Measurements from ENCODE around the gene CAPZA1.
A peak's percentile ranks its signal among the peaks of the same experiment; 100 is the strongest.
"Not testable (repeated sequence)": the region's sequence is repeated elsewhere in the genome, so short reads cannot be mapped to it uniquely, and the experiment has no call there.

Gene CAPZA1

DNA sequence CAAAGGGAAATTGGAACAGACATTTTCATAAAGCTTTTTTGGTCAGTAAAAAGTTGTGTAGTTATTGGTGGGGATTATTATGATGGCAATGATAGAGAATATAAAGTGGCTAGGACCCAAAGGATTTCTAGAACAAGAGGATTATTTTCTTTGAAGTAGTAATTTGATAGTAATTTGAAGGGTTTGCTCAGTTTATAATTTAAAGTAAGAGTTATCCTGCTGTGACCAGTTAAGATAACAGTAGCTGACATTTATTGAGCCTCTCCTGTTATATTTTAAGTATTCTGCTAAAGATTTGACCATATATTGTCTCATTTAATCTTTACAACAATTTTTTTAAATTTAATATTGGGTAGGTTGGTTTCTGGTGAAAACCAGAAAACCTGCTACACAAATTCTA is 14.7 kb downstream of the CAPZA1 start:
- Mint-ChIP-seq H3K36me3 (ENCODE audit: insufficient read depth) (peaks cover 24% of the 10 kb centered on the region), H3K4me3 (no peak overlapping the region), H3K9me3 (no peaks in the 10 kb centered on the region), H3K4me1 (peaks cover 78% of the 10 kb centered on the region), H3K27ac (ENCODE audit: low read depth) (peak overlapping the region; percentile 76), H3K27me3 (no peaks in the 10 kb centered on the region)
- ATAC-seq (replicated peaks; ENCODE audit: extremely low read depth, poor library complexity, severe bottlenecking), result no peak
- no peak for DNase-seq (ENCODE audit: low spot score in 2 of 2)

DNA sequence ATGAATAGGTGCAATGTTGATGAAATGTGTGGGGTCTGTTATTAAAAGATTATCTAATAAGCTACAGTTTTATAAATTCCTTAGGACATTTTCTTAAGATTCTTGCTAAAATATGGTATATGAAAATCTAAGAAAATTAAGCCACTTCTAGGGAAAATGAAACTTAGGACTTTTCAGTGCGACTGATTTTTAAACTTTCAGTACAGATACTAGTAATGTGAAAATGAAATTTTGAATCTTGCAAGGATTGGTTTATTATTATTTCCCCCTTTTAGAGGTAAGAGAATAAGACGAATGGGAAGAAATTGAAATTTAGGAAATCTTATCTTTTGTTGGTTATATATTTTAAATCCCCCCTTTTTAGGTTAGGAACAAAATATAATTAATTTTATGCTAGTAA is 16.4 kb downstream of the CAPZA1 start:
- peak overlapping the region; percentile 76 for H3K27ac Mint-ChIP-seq (ENCODE audit: low read depth)
- H3K9me3 Mint-ChIP-seq, result no peaks in the 10 kb centered on the region
- H3K27me3 Mint-ChIP-seq, result no peaks in the 10 kb centered on the region
- H3K4me3 Mint-ChIP-seq, result peak overlapping the region; percentile 69
- ATAC-seq (replicated peaks; ENCODE audit: extremely low read depth, poor library complexity, severe bottlenecking) (no peak), DNase-seq (ENCODE audit: low spot score in 2 of 2) (no peak)
- H3K4me1 Mint-ChIP-seq, result peaks cover 63% of the 10 kb centered on the region
- peaks cover 18% of the 10 kb centered on the region for H3K36me3 Mint-ChIP-seq (ENCODE audit: insufficient read depth)

DNA sequence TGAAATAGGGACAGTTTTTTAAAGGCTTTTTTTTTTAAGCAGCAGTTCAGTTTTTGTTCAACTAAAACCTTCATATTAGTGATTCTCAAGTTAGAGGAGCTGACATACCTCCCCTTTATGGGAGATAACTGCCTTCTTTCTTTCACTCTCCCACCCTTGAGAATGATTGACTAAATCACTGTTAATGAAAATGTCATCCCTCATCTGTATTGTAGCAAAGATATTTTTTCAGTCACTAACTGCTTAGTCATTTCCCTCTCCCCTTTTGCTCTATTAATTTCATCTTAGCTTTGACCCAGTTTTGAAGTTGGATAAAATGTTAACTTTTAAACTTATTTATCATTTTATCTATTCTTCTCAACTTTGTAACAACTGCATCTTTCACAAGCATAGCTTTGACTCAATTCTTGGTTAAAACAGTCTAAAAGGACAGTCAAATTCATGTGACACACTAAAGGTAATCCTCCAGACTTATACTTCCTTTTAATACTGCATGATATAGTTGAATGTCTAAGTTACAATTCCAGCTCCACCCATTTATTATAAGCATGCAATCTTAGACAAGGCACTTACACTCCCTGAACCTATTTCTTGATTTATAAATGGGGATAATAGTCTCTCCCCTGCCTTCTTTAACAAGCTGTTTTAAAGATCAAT is 17.1 kb downstream of the CAPZA1 start:
- no peaks in the 10 kb centered on the region for H3K9me3 Mint-ChIP-seq
- peaks cover 15% of the 10 kb centered on the region for H3K36me3 Mint-ChIP-seq (ENCODE audit: insufficient read depth)
- H3K4me3 Mint-ChIP-seq, result peak overlapping the region; percentile 69
- H3K27me3 Mint-ChIP-seq, result no peaks in the 10 kb centered on the region
- H3K27ac Mint-ChIP-seq (ENCODE audit: low read depth), result peak overlapping the region; percentile 76
- peaks cover 57% of the 10 kb centered on the region for H3K4me1 Mint-ChIP-seq
- ATAC-seq (replicated peaks; ENCODE audit: extremely low read depth, poor library complexity, severe bottlenecking) (peak; percentile 31), DNase-seq (ENCODE audit: low spot score in 2 of 2) (no peak)

DNA sequence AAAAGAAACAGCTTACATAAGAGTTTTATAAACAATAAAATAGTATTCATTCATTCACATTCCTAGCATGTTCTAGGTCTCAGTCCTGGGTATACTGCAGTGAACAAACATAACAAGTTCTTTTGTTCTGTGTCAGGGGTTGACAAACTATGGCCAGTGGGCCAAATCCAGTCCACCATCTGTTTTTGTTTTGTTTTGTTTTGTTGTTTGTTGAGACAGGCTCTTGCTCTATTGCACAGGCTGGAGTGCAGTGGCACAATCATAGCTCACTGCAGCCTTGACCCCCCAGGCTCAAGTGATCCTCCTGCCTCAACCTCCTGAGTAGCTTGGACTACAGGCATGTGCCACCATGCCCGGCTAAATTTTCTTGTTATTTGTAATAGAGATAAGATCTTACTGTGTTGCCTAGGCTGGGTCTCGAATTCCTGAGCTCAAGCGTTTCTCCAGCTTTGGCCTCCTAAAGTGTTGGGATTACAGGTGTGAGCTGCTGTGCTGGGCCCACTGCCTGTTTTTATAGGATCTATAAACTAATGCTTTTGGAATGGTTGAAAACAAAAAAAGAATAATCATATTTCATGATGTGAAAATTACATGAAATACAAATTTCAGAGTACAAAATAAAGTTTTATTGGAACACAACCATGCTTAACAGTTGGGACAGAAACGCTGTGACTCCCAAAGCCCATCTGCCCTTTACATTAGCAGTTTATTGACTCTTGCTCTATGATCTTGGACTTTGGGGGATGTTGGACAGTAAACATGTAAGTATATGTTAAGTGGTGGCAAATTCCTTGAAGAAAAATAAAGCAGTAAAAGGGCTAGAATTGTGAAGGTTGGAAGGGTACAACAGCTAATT is 17.9 kb downstream of the CAPZA1 start:
- peak overlapping the region; percentile 76 for H3K27ac Mint-ChIP-seq (ENCODE audit: low read depth)
- H3K4me1 Mint-ChIP-seq, result peaks cover 57% of the 10 kb centered on the region
- peaks cover 14% of the 10 kb centered on the region for H3K36me3 Mint-ChIP-seq (ENCODE audit: insufficient read depth)
- peak overlapping the region; percentile 69 for H3K4me3 Mint-ChIP-seq
- no peaks in the 10 kb centered on the region for H3K9me3 Mint-ChIP-seq
- ATAC-seq (replicated peaks; ENCODE audit: extremely low read depth, poor library complexity, severe bottlenecking) (no peak), DNase-seq (ENCODE audit: low spot score in 2 of 2) (no peak)
- H3K27me3 Mint-ChIP-seq, result no peaks in the 10 kb centered on the region

DNA sequence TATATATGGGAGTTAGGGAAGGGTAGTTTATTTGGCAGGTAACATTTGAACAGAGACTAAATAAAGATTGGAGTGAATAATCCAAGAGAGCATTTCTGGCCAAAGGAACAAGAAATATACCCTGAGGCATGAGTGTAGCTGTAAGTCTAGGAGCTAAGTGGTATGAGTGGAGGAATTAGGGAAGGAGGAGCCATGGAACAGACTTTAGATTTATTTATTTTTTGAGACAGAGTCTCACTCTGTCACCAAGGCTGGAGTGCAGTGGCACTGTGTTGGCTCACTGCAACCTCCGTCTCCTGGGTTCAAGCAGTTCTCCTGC is 18.4 kb downstream of the CAPZA1 start:
- peaks cover 14% of the 10 kb centered on the region for H3K36me3 Mint-ChIP-seq (ENCODE audit: insufficient read depth)
- H3K4me3 Mint-ChIP-seq, result no peak overlapping the region
- H3K4me1 Mint-ChIP-seq, result peaks cover 57% of the 10 kb centered on the region
- ATAC-seq (replicated peaks; ENCODE audit: extremely low read depth, poor library complexity, severe bottlenecking) (no peak), DNase-seq (ENCODE audit: low spot score in 2 of 2) (no peak)
- H3K27ac Mint-ChIP-seq (ENCODE audit: low read depth), result peak overlapping the region; percentile 76
- no peaks in the 10 kb centered on the region for H3K27me3 Mint-ChIP-seq
- H3K9me3 Mint-ChIP-seq, result no peaks in the 10 kb centered on the region

DNA sequence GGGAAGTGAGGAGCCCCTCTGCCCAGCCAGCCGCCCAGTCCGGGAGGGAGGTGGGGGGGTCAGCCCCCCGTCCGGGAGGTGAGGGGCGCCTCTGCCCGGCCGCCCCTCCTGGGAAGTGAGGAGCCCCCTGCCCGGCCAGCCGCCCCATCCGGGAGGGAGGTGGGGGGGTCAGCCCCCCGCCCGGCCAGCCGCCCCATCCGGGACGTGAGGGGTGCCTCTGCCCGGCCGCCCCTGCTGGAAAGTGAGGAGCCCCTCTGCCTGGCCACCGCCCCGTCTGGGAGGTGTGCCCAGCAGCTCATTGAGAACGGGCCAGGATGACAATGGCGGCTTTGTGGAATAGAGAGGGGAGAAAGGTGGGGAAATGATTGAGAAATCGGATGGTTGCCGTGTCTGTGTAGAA is 20.8 kb downstream of the CAPZA1 start:
- H3K27ac Mint-ChIP-seq (ENCODE audit: low read depth); ATAC-seq (replicated peaks; ENCODE audit: extremely low read depth, poor library complexity, severe bottlenecking); H3K4me3 Mint-ChIP-seq; H3K9me3 Mint-ChIP-seq; DNase-seq (ENCODE audit: low spot score in 2 of 2); H3K27me3 Mint-ChIP-seq: not testable (repeated sequence)
- H3K36me3 Mint-ChIP-seq (ENCODE audit: insufficient read depth), result peaks cover 18% of the 10 kb centered on the region
- peaks cover 50% of the 10 kb centered on the region for H3K4me1 Mint-ChIP-seq

DNA sequence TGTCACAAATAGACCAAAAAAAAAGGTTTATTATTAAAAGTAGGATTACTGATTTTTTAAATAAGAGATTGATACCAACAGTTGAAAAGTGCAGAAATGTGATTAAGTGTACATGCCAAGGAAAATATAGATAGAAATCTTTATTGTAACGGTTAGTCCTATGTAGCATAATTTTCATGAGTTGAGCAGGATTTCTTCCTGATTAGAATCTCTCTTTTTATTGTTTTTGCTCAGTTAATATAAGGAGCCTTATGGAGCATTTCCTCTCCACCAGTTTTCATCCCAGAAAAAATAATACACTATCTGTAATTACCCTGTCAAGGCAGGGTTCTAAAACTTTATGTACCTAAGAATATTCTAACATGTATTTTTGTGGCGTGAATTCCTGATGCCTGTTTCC is 23.4 kb downstream of the CAPZA1 start:
- Mint-ChIP-seq H3K9me3 (no peaks in the 10 kb centered on the region), H3K4me3 (no peak overlapping the region), H3K36me3 (ENCODE audit: insufficient read depth) (peaks cover 24% of the 10 kb centered on the region), H3K27me3 (no peaks in the 10 kb centered on the region), H3K27ac (ENCODE audit: low read depth) (no peak overlapping the region), H3K4me1 (peaks cover 37% of the 10 kb centered on the region)
- DNase-seq (ENCODE audit: low spot score in 2 of 2), result no peak
- no peak for ATAC-seq (replicated peaks; ENCODE audit: extremely low read depth, poor library complexity, severe bottlenecking)

DNA sequence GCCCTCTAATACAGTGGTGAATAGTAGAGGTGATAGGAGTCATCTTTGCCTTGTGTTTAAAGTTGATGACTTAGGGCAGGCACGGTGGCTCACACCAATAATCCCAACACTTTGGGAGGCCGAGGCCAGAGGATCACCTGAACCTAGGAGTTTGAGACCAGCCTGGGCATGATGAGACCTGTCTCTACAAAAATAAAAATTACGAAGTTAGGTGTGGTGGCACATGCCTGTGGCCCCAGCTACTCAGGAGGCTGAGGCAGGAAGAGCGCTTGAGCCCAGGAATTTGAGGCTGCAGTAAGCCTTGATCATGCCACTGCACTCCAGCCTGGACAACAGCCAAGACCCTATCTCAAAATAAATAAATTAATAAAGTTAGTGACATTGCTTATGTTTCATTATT is 26.6 kb downstream of the CAPZA1 start:
- no peak for DNase-seq (ENCODE audit: low spot score in 2 of 2)
- Mint-ChIP-seq H3K9me3 (no peaks in the 10 kb centered on the region), H3K4me3 (no peak overlapping the region), H3K36me3 (ENCODE audit: insufficient read depth) (peaks cover 46% of the 10 kb centered on the region), H3K27ac (ENCODE audit: low read depth) (peak overlapping the region; percentile 73), H3K4me1 (peaks cover 40% of the 10 kb centered on the region), H3K27me3 (no peaks in the 10 kb centered on the region)
- ATAC-seq (replicated peaks; ENCODE audit: extremely low read depth, poor library complexity, severe bottlenecking), result no peak

DNA sequence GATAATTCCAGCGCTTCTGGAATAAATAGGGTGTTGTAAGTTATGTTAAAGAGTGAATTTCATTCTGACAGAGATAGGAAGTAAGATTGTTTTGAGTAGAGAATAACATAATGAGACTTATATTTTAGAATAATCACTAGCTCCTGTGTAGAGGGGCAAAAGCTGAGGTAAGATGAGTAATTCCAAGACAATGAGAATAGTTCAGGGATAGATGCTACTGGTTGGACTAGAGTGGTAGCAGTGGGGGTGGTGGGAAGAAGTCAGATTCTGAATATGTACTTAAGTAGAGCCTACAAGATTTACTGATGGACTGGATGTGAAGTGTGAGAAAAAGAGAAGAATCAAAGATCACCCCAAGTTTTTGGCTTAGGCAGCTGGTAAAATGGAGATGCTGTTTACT is 31.6 kb downstream of the CAPZA1 start:
- H3K4me3 Mint-ChIP-seq, result no peak overlapping the region
- no peak overlapping the region for H3K27ac Mint-ChIP-seq (ENCODE audit: low read depth)
- DNase-seq (ENCODE audit: low spot score in 2 of 2), result no peak
- H3K36me3 Mint-ChIP-seq (ENCODE audit: insufficient read depth), result peaks cover 55% of the 10 kb centered on the region
- H3K9me3 Mint-ChIP-seq, result no peaks in the 10 kb centered on the region
- no peak for ATAC-seq (replicated peaks; ENCODE audit: extremely low read depth, poor library complexity, severe bottlenecking)
- no peaks in the 10 kb centered on the region for H3K27me3 Mint-ChIP-seq
- peaks cover 18% of the 10 kb centered on the region for H3K4me1 Mint-ChIP-seq

DNA sequence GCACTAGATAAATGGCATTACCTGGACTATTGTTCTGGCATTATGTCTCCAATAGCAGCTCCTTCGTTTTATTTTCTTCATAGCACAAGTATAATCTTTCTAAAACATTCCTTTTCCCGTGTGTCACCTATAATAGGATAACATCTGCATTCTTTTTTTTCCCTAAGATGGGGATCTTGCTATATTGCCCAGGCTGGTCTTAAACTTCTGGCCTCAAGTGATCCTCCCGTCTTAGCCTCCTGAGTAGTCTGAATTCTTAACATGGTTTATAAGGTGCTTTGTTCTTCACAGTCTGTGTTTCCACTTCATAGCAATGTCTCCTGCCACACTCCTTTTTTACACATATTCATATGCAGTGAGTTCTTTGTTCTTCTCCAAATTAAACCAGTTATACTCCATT is 46.2 kb downstream of the CAPZA1 start:
- DNase-seq (ENCODE audit: low spot score in 2 of 2) (no peak), ATAC-seq (replicated peaks; ENCODE audit: extremely low read depth, poor library complexity, severe bottlenecking) (no peak)
- no peak overlapping the region for H3K4me3 Mint-ChIP-seq
- H3K4me1 Mint-ChIP-seq, result peaks cover 35% of the 10 kb centered on the region
- H3K27me3 Mint-ChIP-seq, result no peaks in the 10 kb centered on the region
- peaks cover 75% of the 10 kb centered on the region for H3K36me3 Mint-ChIP-seq (ENCODE audit: insufficient read depth)
- no peak overlapping the region for H3K27ac Mint-ChIP-seq (ENCODE audit: low read depth)
- no peaks in the 10 kb centered on the region for H3K9me3 Mint-ChIP-seq

DNA sequence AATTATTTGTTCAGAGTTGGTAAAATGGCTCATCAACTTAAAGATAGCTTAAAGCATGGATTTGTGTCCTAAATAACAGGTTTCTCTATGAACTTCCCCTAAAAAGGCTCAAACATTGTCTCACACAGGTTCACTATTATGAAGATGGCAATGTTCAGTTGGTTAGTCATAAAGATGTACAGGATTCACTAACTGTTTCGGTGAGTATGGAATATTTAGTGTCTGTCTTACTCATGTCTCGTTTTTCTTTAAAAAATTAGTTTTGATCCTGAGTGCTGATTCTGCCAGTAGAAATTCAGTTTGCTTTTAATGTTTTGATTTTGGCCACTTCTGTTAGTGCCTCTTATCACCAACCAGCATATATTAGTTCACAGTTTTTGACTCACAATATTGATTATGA is 47.3 kb downstream of the CAPZA1 start:
- ATAC-seq (replicated peaks; ENCODE audit: extremely low read depth, poor library complexity, severe bottlenecking) (no peak), DNase-seq (ENCODE audit: low spot score in 2 of 2) (no peak)
- Mint-ChIP-seq H3K4me1 (peaks cover 29% of the 10 kb centered on the region), H3K27ac (ENCODE audit: low read depth) (peak overlapping the region; percentile 96), H3K36me3 (ENCODE audit: insufficient read depth) (peaks cover 70% of the 10 kb centered on the region), H3K27me3 (no peaks in the 10 kb centered on the region), H3K9me3 (no peaks in the 10 kb centered on the region), H3K4me3 (no peak overlapping the region)

DNA sequence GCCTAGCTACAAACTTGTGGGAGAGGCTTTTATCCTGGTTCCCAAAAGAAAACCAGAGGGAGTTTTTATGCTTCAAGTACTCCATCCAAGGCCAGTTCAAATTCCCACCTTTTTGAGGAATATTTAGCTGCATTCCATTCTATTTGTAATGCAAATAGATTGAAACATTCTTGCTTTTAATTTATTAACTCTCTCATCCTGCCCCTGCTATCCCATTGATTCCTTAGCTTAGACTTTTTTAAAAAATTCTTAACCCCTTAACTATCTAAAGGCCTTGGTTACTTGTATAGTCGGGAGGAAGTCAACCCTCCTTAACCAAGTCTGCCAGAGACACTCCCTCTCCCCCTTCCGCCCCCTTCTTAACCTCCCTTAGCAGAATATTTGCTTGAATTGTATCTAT is 52.4 kb downstream of the CAPZA1 start:
- no peak overlapping the region for H3K27ac Mint-ChIP-seq (ENCODE audit: low read depth)
- no peak for DNase-seq (ENCODE audit: low spot score in 2 of 2)
- H3K9me3 Mint-ChIP-seq, result no peaks in the 10 kb centered on the region
- H3K27me3 Mint-ChIP-seq, result no peaks in the 10 kb centered on the region
- no peak overlapping the region for H3K4me3 Mint-ChIP-seq
- ATAC-seq (replicated peaks; ENCODE audit: extremely low read depth, poor library complexity, severe bottlenecking), result no peak
- peaks cover 59% of the 10 kb centered on the region for H3K4me1 Mint-ChIP-seq
- H3K36me3 Mint-ChIP-seq (ENCODE audit: insufficient read depth), result peaks cover 54% of the 10 kb centered on the region

DNA sequence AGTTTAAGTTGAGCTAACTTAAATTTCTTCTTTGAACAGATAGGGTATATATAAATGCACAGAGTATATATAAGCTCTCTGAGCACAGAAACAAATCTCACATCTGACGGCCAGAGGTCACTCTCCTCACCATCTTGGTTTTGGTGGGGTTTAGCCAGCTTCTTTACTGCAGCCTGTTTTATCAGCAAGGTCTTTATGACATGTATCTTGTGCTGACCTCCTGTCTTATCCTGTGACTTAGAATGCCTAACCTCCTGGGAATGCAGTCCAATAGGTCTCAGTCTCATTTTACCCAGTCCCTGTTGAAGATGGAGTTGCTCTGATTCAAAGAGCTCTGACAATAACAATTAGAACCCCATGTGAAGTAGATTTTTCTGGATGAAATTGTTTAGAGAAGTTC is 53.2 kb downstream of the CAPZA1 start:
- no peak for ATAC-seq (replicated peaks; ENCODE audit: extremely low read depth, poor library complexity, severe bottlenecking)
- Mint-ChIP-seq H3K9me3 (no peaks in the 10 kb centered on the region), H3K27me3 (no peaks in the 10 kb centered on the region), H3K4me3 (peak overlapping the region; percentile 31), H3K27ac (ENCODE audit: low read depth) (peak overlapping the region; percentile 98), H3K4me1 (peaks cover 61% of the 10 kb centered on the region), H3K36me3 (ENCODE audit: insufficient read depth) (peaks cover 49% of the 10 kb centered on the region)
- DNase-seq (ENCODE audit: low spot score in 2 of 2), result no peak
